ENCODE data around the gene ZNF41. TPM values are rescaled to one million over a fixed set of nuclear protein-coding genes. Genes with fewer than 3 reads are reported as not detected.

ZNF41 gene
- total RNA-seq (2022; extraction: Qiagen RNA extraction), result 3.5 to 4.6 TPM (median 3.7 TPM) in 5 replicates

DNA sequence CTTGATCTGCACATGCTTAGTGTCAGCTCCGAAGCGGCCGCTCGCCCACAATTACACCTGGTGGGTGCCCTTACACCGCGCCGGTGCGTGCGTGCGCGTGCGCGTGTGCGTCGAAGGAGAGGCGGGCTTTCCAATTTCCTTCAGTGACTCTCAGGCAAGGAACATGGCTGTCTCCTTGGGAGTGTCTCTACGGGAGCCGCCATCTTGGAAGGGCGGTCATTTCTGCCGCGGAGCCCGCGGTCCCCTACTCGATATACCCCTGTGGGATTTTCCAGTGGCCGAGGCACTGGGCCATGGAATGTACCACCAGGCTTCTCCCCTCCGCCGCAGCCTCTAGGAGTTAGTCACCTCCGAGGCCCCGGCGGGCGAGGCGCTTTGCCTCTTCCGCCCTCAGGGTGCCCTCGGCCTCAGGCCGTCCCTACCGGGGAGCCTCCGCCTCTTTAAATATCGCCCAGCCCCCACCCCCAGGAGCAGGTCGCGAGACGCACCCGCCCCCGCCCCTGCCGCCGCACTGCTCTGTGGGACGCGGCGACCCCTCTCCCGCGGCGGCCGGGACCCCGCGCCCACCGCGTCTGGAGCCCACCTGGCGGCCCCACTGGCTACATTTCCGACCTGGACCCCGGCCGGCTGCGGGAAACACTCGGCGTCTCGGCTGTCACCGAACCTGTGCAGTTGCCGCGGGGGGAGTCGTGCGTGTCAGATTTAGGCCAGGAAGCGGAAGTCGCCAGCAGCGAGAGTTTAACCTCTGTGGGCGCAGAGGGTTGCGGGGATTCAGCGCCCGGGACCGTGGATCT, at the start of gene ZNF41:
TSS of gene ZNF41 (minus strand) at position 711 of the 794 bp plus-strand sequence. CDS start 15,741 bp downstream, outside the sequence.

Other genes starting within 250 kb of the ZNF41 start
- gene ZNF157, start 112.6 kb downstream of the ZNF41 start, total RNA-seq (2022; extraction: Qiagen RNA extraction), result 0.03 to 0.04 TPM in 2 of 5 replicates, not detected in the others
- 43.1 to 58.2 TPM (median 55.0 TPM) in 5 replicates for gene ARAF, start 78.0 kb upstream of the ZNF41 start, total RNA-seq (2022; extraction: Qiagen RNA extraction)
- gene TIMP1, start 99.2 kb upstream of the ZNF41 start, total RNA-seq (2022; extraction: Qiagen RNA extraction), result 247 to 279 TPM (median 269 TPM) in 5 replicates
- gene SYN1, start 136.6 kb upstream of the ZNF41 start, total RNA-seq (2022; extraction: Qiagen RNA extraction), result 0.22 to 0.46 TPM (median 0.29 TPM) in 5 replicates
- 0.24 to 0.71 TPM (median 0.53 TPM) in 5 replicates for gene CFP, start 146.7 kb upstream of the ZNF41 start, total RNA-seq (2022; extraction: Qiagen RNA extraction)
- gene ELK1, start 167.3 kb upstream of the ZNF41 start, total RNA-seq (2022; extraction: Qiagen RNA extraction), result 33.7 to 38.8 TPM (median 36.3 TPM) in 5 replicates
- gene UXT, start 176.0 kb upstream of the ZNF41 start, total RNA-seq (2022; extraction: Qiagen RNA extraction), result 150 to 189 TPM (median 178 TPM) in 5 replicates

Measured in A549 treated with AZD2906 at 1 μM for 4 hours (cell line).